GF-D8 (cell line): ENCODE results near the gene LHX8.
"Not testable (repeated sequence)": the region's sequence is repeated elsewhere in the genome, so short reads cannot be mapped to it uniquely, and the experiment has no call there.

Source experiments
- DNase-seq: peaks from one replicate; lab custom pipeline; 2025; lab: John Stamatoyannopoulos, UW

Gene LHX8

DNA sequence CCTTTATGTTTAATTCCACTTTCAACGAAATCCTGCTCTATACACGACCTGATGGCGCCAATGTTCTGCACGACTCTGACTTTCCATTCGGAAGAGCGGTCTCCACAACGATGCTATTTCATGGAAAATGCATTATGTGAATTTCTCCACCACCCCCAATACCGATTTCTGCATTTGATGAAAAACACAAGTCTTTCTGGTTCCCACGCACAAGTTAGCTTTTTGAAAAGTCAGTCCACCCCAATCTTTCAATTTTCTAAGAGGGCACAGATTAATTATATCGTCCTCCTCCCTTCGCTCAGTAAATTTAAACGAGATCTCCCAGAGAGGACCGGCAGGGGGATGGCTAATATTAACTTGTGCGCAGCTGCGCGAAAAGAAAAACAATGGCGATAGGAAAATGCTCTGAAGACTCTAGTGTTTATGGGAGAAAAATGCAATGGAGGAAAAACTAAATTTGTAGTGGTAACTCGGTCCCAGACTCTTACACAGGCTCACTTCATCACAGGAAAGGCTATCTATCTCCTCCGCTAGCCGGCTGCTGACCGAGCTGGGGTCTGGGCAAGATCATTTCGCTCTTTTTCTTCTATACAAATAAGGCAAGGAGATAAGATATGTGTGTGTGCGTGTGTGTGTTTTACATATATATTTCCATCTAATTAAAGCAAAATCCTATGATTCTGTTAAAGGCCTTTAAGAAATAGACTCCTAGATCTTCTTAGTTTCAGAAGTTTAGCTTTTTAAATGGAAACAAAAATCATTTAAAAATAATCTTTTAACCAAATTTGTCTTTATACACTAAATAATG is 1.2 kb upstream of the LHX8 start:
- DNase-seq, result no peak

- DNase-seq, result no peak
Observed at GRCh38 chr1:75134647-75135572, 722 bp downstream of the LHX8 start.

DNA sequence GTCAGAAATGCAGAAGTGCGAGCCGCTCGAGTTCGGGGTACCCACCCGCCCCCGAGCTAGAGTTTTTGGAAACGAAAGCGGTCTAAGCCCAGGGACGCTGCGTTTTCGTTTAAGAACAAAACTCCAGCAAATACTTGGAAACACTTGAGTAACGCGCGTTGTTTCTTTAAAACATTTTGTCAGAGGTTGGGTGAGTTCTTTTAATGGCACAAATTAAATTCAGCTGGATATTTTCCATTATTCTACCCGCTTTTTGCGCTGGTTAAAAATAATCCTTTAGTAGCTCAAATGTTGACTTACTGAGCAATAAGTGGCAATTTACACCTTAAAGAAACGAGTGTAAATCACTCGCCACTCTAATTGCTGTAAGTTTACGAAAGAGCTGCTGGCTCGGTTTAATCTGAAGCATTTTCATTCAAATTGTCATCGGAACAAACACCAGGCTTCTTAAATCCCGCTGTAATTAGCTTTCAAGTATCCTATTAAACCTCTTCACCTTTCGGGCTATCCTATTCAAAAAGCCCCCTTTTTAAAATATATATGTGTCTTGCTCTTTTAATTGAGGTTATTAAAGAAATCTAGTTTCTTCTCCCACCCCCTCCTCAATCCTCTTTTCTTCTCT is 1.5 kb downstream of the LHX8 start:
- no peak for DNase-seq

- DNase-seq, result no peak
Observed at GRCh38 chr1:75136195-75136815, 2.1 kb downstream of the LHX8 start.

DNA sequence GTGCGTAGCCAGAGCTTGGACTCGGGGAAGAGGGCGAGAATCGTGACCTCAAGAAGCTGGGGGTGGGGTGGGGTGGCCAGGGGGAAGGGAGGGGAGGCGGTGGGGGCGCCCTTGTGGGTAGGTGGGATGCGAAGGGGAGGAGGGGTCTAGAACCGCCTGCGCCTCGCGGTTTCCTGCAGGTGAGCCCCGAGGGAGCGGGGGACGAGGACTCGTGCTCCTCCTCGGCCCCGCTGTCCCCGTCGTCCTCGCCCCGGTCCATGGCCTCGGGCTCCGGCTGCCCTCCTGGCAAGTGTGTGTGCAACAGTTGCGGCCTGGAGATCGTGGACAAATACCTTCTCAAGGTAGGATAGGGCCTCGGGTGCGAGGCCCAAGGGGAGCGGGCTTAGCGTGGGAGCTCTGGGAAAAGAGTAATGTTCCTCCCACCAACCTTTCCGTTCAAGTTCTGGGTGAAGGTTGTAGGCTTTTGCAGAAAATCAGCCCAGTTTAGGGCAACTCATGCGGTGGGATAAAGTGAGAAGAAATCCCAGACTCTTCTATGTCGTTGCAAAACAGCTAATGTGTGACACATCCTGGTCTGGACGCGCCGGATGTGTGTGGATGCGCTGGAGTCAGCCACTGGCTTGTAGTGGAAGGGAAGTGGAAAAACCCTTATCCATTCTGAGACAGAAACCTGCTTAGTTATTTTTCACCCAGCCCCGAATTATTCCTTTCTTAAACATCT is 2.9 kb downstream of the LHX8 start:
- no peak for DNase-seq

GRCh38 chr1:75152092-75152491 is 17.9 kb downstream of the LHX8 start:
- DNase-seq, result no peak

DNA sequence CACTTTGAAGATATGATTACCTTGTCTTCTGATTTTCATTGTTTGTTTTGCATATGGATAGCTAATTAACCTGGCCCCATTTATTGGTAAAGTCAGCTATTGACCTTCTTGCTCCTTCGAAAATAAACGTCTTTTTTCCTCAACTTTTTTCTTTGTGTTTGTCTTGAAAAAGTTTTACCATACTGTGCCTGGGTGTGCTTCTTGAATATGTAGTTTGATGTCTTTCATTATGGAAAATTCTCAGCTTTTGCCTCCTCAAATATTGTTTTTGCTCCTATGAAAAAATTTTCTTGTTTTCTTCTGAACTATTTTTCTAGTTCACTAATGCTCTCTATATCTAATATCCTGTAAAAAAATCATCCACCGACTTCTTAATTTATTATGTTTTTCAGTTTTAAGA is 25.0 kb downstream of the LHX8 start:
- DNase-seq, result no peak

DNA sequence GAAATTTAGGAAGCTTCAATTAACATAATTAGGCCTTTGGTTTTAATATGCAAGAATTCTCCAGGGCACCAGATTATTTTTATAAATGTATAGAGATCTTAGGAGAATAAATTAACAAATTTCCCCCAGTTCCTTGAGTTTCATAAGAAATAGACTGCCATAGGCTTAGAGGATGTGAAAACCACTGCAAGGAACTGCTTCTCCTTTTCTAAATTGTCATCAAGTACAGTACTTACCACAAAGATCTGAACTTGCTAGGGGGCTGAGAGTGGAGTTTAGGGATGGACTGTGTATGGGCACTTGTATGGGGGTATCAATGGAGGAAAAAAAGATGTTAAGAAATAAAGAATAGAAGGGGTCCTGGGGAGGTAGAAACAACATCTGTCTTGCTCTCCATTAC is 31.1 kb downstream of the LHX8 start:
- no peak for DNase-seq

- no peak for DNase-seq
Observed at GRCh38 chr1:75166821-75167220, 32.6 kb downstream of the LHX8 start.

GRCh38 chr1:75170011-75170410 is 35.8 kb downstream of the LHX8 start:
- DNase-seq, result no peak

GRCh38 chr1:75170981-75171380 is 36.8 kb downstream of the LHX8 start:
- no peak for DNase-seq

DNA sequence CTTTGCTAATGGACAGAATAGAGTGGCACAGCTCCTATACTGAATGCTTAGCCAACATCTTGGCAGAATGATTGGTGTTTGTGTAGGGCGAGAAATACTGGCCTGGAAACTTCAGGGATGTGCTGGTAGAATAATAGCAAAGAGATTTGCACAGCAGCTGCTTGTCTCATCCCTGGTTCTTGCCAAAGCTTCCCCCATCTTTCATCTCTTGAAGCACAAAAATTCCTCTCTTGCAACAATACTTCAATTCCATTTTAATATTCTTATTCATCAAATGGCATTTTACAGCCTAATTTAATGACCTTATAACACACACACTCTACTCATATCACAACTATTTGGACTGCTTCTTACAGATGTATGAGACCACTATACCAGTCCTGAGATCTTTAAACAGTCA is 37.7 kb downstream of the LHX8 start:
- DNase-seq, result no peak

GRCh38 chr1:75172556-75172955 is 38.4 kb downstream of the LHX8 start:
- DNase-seq, result no peak

DNA sequence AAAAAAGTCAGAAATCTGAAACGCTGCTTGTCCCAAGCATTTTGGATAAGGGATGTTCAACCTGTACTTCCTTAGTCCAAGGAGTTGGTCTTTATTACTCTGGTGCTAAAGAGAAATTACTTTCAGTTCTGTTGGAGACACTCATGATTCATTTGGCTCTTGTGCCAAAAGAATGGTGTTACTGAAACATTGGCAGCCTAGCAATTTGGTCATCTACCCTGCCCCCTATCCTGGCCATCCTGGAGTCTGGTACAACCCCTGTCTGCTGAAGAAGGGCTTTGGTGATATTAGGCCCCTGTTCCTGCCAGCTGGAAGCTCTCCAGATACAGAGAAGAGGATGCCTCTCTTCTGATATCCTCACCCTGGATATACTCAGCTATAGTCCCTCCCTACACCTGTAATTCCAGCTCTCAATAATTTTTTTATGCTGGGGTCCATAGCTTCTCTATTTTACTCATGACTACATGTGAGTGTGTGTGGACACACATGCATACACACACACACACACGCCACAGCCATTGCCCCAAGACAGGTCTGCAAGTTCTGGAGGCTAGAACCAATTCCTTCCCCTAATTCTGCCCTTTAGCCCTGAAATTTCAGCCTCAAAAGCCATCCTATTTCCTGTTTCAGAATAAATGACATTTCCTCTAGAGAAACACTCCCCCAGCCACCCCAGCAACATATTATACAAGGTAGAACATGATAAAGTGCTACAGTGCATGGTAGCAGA is 40.0 kb downstream of the LHX8 start:
- DNase-seq, result no peak

GRCh38 chr1:75181214-75181955 is 47.2 kb downstream of the LHX8 start:
- not testable (repeated sequence) for DNase-seq

- DNase-seq, result no peak
Observed at GRCh38 chr1:75188892-75189291, 54.7 kb downstream of the LHX8 start.

DNA sequence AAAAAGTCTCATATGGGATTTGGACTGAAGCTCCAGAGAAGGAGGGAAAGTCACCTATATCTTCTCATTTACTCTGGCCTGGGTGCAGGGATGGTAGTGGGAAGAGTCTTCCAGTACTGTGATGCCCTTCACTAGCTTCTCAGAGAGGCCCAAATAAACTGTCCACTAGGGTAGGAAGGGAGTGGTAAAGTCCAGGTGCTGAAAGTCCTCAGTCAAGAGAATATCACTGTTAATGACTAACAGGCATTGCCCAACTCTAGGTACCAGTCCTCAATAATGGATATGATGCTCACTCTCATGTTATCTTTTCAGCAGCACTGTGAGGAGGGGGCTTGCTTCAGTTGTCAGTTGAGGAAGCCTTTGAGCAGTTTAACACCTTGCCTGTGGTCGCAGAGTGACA is 64.0 kb downstream of the LHX8 start:
- no peak for DNase-seq

DNA sequence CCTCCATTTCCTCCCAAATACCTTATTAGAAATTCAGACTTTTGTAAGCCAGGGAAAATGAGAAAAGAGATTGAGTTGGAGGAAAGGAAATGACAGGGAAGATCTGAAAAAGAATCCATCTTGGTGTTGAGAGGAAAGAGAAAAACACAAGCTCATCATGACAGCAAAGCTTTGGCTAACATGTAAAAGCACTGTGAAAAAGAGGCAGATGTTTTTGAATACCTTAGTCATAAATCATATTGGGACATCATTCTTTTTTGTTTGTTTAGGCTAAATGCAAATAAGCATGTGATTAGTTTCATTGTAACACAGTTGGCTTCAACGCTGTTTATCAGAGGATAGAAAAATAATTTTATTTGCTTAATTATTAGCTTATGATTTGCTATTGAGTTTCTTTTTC is 64.6 kb downstream of the LHX8 start:
- DNase-seq, result no peak

- no peak for DNase-seq
Observed at GRCh38 chr1:75202751-75203150, 68.6 kb downstream of the LHX8 start.
